HL-60 (cell line): ENCODE results near the gene ADAM33.

Source experiments
- DNase-seq, 2 experiments: peaks; one replicate each; pipeline ENCODE4 v3.0.0-alpha.2; 2010 to 2020; ENCODE audit warnings: low read depth in 1 of 2, low spot score in 1 of 2
- H3K27ac ChIP-seq: fragments of 250-450 bp; sonication (Bioruptor Pico); replicated peaks from 2 replicates; pipeline ENCODE4 v1.5.1; 2020; ENCODE audit warnings: mild to moderate bottlenecking, moderate library complexity
- H3K27me3 ChIP-seq: fragments of 250-450 bp; sonication (Bioruptor Pico); 2 replicates; pipeline ENCODE4 v1.5.1; 2021; ENCODE audit warnings: mild to moderate bottlenecking, moderate library complexity; ENCODE audit not compliant: insufficient read depth, poor library complexity, severe bottlenecking
- H3K4me3 ChIP-seq: replicated peaks from 2 replicates; pipeline ENCODE4 v1.5.1; 2011; ENCODE audit warnings: mild to moderate bottlenecking, control low read depth, low read length; ENCODE audit not compliant: insufficient read depth
- CTCF ChIP-seq: IDR thresholded peaks from one replicate; pipeline ENCODE4 v1.5.1; 2011; ENCODE audit warnings: low read length, control low read depth, inconsistent platforms; ENCODE audit not compliant: insufficient read depth
- GABPA ChIP-seq: IDR thresholded peaks from 2 replicates; pipeline ENCODE4 v1.6.1; 2012; ENCODE audit warnings: low read depth
- POLR2AphosphoS5 ChIP-seq: IDR thresholded peaks from 2 replicates; pipeline ENCODE4 v1.6.1; 2012; ENCODE audit warnings: low read depth
- SPI1 ChIP-seq: IDR thresholded peaks from 2 replicates; pipeline ENCODE4 v1.6.1; 2012; ENCODE audit warnings: low read depth, mild to moderate bottlenecking, borderline replicate concordance
- TF ChIP-seq, protein P1 (sequence below): IDR thresholded peaks from 2 replicates; pipeline ENCODE4 v1.6.1; 2012; ENCODE audit warnings: low read depth; ENCODE audit not compliant: insufficient replicate concordance

ADAM33 gene

GRCh38 chr20:3640259-3640658 is 41.6 kb downstream of the ADAM33 start:
- Histone ChIP-seq H3K4me3 (no peak overlapping the region), H3K27ac (no peak overlapping the region), H3K27me3 (no peaks in the 10 kb centered on the region)
- TF ChIP-seq, protein P1, sequence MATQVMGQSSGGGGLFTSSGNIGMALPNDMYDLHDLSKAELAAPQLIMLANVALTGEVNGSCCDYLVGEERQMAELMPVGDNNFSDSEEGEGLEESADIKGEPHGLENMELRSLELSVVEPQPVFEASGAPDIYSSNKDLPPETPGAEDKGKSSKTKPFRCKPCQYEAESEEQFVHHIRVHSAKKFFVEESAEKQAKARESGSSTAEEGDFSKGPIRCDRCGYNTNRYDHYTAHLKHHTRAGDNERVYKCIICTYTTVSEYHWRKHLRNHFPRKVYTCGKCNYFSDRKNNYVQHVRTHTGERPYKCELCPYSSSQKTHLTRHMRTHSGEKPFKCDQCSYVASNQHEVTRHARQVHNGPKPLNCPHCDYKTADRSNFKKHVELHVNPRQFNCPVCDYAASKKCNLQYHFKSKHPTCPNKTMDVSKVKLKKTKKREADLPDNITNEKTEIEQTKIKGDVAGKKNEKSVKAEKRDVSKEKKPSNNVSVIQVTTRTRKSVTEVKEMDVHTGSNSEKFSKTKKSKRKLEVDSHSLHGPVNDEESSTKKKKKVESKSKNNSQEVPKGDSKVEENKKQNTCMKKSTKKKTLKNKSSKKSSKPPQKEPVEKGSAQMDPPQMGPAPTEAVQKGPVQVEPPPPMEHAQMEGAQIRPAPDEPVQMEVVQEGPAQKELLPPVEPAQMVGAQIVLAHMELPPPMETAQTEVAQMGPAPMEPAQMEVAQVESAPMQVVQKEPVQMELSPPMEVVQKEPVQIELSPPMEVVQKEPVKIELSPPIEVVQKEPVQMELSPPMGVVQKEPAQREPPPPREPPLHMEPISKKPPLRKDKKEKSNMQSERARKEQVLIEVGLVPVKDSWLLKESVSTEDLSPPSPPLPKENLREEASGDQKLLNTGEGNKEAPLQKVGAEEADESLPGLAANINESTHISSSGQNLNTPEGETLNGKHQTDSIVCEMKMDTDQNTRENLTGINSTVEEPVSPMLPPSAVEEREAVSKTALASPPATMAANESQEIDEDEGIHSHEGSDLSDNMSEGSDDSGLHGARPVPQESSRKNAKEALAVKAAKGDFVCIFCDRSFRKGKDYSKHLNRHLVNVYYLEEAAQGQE = no peak
- no peak for TF ChIP-seq POLR2AphosphoS5
- no peak for TF ChIP-seq SPI1
- TF ChIP-seq CTCF = no peak
- TF ChIP-seq GABPA = no peak
- no peak for DNase-seq

GRCh38 chr20:3635346-3635745 is 46.5 kb downstream of the ADAM33 start:
- no peaks in the 10 kb centered on the region for H3K27me3 ChIP-seq
- H3K27ac ChIP-seq = no peak overlapping the region
- H3K4me3 ChIP-seq = no peak overlapping the region
- TF ChIP-seq, protein P1 = no peak
- no peak for TF ChIP-seq SPI1
- TF ChIP-seq CTCF = no peak
- TF ChIP-seq POLR2AphosphoS5 = no peak
- no peak for TF ChIP-seq GABPA
- DNase-seq = no peak

GRCh38 chr20:3633913-3634478 is 47.8 kb downstream of the ADAM33 start:
- no peak overlapping the region for H3K4me3 ChIP-seq
- H3K27ac ChIP-seq = no peak overlapping the region
- TF ChIP-seq GABPA = no peak
- TF ChIP-seq POLR2AphosphoS5 = no peak
- TF ChIP-seq, protein P1 = no peak
- TF ChIP-seq SPI1 = no peak
- TF ChIP-seq CTCF = no peak
- H3K27me3 ChIP-seq = no peaks in the 10 kb centered on the region
- DNase-seq = no peak
